COLO668 (cell line): ENCODE results near the gene HLCS.
"Not testable (repeated sequence)": the region's sequence is repeated elsewhere in the genome, so short reads cannot be mapped to it uniquely, and the experiment has no call there.

Source experiments
- DNase-seq: peaks from one replicate; lab custom pipeline; 2025; ENCODE audit not compliant: unreplicated experiment; lab: John Stamatoyannopoulos, UW

HLCS gene

DNA sequence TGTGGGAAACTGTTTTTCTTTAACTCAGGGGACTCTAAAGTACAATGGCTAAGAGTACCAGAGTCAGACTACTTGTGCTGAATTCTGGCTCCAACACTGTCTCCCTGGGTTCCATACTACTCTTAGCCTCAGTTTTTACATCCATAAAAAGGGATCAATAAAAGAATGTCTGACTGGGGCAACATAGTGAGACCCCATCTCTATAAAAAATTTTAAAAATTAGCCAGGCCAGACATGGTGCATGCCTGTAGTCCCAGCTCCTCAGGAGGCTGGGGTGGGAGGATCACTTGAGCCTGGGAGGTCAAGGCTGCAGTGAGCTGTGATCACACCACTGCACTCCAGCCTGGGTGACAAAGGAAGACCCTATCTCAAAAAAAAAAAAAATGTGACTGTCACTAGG, 150.4 kb downstream of the HLCS start:
- not testable (repeated sequence) for DNase-seq

DNA sequence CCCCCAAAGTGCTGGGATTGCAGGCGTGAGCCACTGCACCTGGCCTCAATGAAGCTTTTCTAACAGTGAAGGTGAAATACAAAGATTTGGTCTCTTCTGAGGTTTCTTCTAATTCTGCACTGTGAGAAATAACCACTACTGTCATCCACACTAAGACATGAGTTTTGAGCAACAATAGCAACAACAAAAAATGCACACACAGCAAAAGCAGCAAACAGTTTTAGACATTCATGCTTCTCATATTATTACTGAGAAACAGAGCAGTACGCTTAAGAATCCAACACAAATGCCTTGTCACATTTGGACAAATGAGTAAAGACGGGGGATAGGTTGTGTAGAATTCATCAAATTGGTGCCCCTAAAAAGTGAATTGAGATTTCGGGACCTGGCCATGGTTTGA, 151.2 kb downstream of the HLCS start:
- no peak for DNase-seq

GRCh38 chr21:36813052-36813451, 153.4 kb downstream of the HLCS start:
- no peak for DNase-seq

DNA sequence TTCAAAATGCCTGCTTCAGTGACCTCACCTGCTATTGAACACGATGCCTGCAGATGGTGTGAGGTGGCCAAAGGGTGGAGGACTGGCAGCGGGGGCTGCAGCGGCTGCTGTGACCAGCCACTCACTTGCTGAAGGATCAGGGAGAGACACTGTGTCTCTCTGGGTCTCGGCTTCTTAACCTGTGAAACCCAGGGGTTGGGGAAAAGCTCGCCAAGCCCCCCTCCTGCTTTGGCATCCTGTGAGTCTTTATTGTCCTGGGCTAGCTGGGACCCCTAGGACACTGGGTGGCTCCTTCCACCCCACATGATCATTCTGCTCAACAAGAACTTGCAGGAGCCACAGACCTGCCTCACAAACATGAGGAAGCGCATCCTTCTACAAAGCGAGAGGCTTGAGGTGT, 154.7 kb downstream of the HLCS start:
- DNase-seq: no peak

- no peak for DNase-seq
Measured at GRCh38 chr21:36810443-36810842, 156.0 kb downstream of the HLCS start.

DNA sequence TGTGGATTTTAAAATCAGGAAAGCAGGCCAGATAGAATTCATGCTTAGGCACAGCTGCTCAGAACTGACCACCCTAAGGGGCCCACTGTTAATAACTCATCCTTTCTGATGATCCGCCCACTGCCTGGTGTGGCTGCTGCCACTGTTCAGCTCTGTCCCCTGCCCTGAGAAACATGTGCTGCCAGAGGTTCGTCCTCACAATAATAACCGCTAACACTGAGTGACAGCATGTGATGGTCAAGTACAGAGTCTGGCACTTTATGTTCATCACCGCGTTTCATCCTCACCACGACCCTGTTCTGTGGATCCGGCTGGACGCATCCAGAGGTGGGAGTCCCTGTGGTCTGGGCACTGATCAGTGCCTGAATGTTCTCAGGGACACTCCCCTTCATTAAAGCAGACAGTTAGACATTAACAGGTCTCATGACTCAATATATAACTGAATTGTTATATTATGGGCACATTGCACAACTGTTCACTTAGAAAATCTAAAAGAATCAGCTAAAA, 159.0 kb downstream of the HLCS start:
- no peak for DNase-seq

GRCh38 chr21:36806103-36806502, 160.4 kb downstream of the HLCS start:
- DNase-seq: no peak

GRCh38 chr21:36804874-36805611, 161.4 kb downstream of the HLCS start:
- DNase-seq: no peak

DNA sequence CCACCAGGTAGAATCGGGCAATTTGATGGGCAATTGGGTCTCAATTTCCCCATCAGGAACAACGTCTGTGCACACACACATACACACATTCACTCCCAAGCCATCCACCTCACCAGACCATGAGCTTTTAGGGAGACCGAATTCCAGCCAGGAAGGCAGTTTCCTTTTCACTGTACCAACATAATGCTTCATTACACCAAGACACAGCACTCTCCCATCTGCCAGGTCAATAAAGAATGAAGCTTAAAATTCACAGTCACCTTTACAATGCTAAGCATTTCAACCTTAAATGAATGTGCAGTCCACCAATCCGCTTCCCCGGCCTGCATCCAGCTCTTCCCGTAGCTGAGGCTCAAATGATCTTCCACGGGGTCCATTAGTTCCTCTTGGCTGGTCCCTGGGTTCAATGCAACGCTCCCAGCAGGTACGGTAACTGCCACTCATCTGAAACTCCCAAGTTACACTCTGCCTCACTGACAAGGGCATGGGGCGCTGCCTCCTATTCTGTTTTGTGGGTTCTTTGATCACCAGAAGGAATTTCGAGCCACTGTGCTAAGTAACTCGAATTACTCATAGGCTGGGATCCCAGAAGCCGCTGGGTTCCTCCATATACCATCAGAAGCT, 162.5 kb downstream of the HLCS start:
- no peak for DNase-seq

DNA sequence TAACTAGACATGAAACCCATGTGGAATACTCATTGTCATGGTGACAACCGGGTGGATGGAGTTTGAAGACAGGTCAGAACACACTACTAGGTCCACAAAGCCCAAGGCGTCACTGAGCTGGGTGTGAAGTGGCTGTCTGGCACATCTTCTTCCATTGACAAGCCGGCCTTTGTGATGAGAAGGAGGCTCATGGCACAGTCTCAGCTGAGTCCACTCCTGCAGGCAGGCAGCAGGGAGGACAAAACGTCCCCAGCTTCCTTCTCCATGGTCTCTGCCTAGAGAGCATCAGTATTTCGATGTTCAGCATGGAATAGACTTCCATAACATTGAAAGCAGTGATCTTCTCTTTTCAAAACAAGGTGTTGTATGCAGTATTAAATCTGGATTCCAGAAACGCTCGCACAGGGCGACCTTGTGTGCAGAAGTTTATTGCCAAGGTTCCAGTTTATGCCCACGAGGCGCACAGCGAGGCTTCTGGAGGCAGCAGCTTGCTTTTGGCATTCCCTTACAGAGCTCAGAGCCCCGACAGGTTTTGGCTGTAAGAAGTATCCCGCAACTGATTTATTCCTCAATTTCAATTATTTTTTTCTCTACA, 163.3 kb downstream of the HLCS start:
- no peak for DNase-seq

DNA sequence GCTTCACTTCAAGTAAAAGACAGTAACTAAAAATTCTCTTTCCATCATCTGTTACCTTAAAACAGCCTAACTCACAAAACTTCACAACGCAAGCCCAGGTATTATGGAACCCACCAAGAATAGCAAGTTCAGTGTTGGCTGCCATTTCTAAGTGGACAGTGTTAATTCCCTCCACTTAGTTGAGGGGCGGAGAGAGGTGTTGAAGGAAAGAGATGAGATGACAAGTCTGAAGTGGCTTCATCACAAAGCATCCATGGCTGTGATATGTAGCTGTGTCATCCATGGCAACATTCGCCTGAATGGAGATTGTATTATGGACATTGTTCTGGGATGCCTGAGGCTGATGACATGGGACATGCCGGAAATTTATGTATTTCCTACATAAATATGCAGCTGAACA, 165.7 kb downstream of the HLCS start:
- no peak for DNase-seq

DNA sequence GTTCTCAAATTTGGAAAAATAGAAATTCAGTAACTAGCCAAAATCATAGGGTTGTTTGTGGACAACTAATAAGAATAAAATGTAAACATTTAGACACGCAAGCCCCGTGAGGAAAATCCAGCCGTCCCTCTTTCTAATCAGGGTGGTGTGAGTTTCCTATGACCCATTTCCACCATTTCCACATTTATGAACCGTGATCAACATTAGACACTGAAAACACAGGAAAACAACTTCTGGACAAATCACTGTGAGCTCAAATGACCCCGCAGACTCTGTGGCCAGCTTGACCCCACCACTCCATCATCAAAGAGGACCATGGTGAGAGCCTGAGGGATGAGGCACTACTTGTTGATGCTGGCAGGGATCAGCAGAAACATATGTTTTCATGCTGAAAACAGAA, 166.6 kb downstream of the HLCS start:
- no peak for DNase-seq

GRCh38 chr21:36798491-36798890, 168.0 kb downstream of the HLCS start:
- DNase-seq: no peak

DNA sequence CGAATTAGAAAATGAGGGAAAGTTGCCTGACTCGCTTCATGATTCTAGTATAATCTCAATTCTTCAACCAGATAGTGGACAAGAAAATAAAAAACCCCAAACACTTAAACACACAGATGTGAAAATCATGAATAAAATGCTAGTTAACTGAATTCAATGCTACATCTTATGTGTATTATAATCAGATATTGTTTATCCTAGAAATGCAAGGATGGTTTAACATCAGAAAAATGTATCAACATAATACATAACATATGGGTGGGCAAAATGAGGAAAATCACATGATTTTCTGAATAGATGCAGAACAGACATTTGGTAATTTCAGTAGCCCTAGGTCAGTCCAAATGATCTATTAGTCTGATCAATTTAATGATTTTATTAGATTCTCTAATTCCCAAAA, 170.4 kb downstream of the HLCS start:
- DNase-seq: no peak

- DNase-seq: peak; percentile 17
Measured at GRCh38 chr21:36792505-36792967, 173.9 kb downstream of the HLCS start.

DNA sequence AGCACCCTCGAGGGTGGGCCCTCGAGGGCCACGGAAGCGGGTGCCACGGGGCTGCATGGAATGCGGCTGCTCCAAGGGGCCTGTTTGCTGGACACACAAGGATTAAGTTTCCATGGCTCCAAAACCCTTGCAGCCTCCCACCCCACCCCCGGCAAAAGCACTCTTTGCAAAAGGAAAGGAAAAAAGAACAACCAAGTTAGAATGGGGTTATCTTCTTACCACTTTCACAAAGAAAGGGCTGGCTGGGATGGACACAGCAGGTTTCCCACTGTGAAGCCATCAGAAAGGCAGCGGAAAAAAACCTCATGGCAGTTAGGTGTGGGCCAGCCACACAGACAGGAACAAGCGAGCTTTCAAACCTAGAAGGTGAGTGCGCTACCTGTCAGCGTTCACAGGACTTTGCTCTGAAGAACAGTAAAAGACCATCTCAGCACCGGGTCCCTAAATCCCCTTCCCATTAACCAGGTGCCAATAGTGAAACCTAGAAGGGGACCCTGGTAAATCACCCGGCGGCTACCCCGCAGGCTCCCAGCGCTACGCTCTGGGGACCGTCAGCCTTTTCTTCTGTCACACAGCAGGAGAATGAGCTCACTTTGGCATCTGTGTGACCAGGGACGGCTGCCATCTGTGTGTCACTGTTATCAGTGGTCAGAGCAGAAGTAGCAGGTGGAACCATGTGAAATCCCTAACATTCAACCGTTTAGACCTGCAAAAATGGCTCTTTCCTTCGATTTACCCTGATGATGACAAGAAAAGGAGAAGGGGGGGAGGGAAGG, 174.6 kb downstream of the HLCS start:
- DNase-seq: no peak

DNA sequence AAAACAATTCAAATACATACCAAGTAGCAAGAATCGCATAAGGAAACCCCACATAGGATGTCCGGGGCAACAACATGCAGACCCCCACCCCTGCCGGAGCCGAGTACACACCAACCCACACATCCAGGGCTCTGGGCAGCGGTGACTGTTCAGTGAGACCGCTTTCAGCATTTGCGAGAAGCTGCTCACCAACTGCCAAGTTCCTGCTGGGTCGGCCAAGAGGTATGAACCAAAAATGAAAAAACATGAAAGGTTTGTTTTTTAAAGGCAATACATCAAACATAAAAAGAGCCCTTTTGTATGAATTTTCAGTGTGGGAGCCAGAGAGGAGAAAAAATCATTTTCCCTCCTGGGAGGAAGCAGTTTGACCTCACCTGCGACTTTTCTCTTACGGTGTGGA, 175.3 kb downstream of the HLCS start:
- no peak for DNase-seq

DNA sequence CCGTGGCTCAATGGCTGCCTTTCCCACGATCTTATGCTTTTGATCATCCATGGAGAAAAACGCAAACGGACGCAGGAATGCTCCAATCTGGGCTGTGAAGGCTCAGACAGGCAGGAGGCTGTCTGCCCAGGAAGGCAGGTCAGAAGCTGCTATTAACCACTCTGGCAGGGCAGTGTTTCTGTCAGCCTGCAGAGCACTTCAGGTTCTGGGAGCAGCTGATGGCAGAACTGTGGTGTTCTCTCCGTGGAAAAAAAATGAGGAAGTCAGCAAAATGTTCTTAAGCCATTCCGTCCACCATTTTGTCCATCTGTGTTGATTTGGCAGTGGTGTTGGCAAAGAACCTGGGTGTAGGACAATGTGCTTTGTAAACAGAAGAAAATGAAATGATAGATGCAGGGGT, 175.9 kb downstream of the HLCS start:
- no peak for DNase-seq

DNA sequence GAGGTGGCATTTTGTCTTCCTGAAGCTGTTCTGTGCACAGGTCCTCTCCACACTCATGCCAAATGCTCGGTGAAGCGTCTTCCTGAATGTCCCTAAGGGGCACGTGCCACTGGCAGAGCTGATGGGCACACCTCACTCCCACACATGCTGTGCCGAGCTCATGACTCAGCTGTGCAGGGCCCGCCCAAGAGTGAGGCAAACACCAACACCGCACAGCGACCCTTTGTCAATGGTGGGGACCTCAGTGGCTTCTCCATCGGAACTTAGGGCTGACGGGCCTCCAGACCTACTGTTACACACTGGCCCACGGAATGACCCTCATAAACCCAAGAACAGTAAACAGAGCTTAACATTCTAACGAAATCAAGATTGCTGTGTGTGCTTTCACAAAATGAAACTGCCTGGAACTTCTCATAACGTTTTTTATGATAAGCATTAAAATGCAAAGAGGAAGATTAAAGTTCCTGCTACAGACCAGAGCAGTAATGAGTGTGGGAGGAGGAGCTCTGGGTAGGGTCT, 178.3 kb downstream of the HLCS start:
- no peak for DNase-seq

- no peak for DNase-seq
Measured at GRCh38 chr21:36786186-36786585, 180.3 kb downstream of the HLCS start.

- DNase-seq: no peak
Measured at GRCh38 chr21:36785615-36786014, 180.9 kb downstream of the HLCS start.
